ENCODE data around the gene PTGDR2. TPM values are rescaled to one million over a fixed set of nuclear protein-coding genes. Genes with fewer than 3 reads are reported as not detected.

Gene PTGDR2
- total RNA-seq, 1 experiment from 2014 or later, result 0.12 TPM

GRCh38 chr11:60810569-60810968, 45.2 kb downstream of the PTGDR2 start (continued):
- no peak for TF ChIP-seq CTCF (IDR thresholded peaks at IDR 0.05 in 2 of 3, conservative IDR thresholded peaks at IDR 0.05 in 1 of 3; ENCODE audit: borderline replicate concordance in 1 of 3, insufficient read depth in 1 of 3, low read depth in 2 of 3, low read length in 2 of 3)
- no peak for TF ChIP-seq RAD21 (IDR thresholded peaks at IDR 0.05; ENCODE audit: low read depth)
- no peak for TF ChIP-seq JUND (IDR thresholded peaks at IDR 0.05)

GRCh38 chr11:60810151-60810550, 45.6 kb downstream of the PTGDR2 start:
- ATAC-seq, result no peak
- intact Hi-C loops (cut with micrococcal nuclease), result no loop called here
- Histone ChIP-seq H2AFZ (ENCODE audit: low read depth, low read length, poor library complexity, severe bottlenecking) (no peak overlapping the region), H3K9me3 (ENCODE audit: control insufficient read depth in 1 of 2, insufficient read depth in 1 of 2, low read depth in 1 of 2, low read length in 2 of 2) (no peaks in the 10 kb centered on the region), H3K79me2 (ENCODE audit: insufficient read depth, low read length) (no peaks in the 10 kb centered on the region), H3K4me2 (ENCODE audit: low read length) (no peak overlapping the region), H3K27ac (ENCODE audit: low read depth, low read length) (no peak overlapping the region), H3K9ac (ENCODE audit: low read length) (no peak overlapping the region), H4K20me1 (ENCODE audit: insufficient read depth) (no peaks in the 10 kb centered on the region), H3K4me1 (ENCODE audit: control insufficient read depth in 1 of 2, insufficient read depth in 2 of 2, low read length in 2 of 2) (no peaks in the 10 kb centered on the region), H3K9me2 (ENCODE audit: insufficient read depth) (no peaks in the 10 kb centered on the region), H3K36me3 (ENCODE audit: control insufficient read depth in 1 of 2, insufficient read depth in 2 of 2, low read length in 2 of 2) (no peaks in the 10 kb centered on the region), H3K4me3 (replicated peaks in 1 of 2; ENCODE audit: low read depth in 1 of 2, low read length in 2 of 2) (no peak overlapping the region), H3K27me3 (ENCODE audit: insufficient read depth, low read length) (no peaks in the 10 kb centered on the region)
- TF ChIP-seq TCF7L2 (IDR thresholded peaks at IDR 0.05; ENCODE audit: borderline replicate concordance, extremely low read depth, insufficient read depth, insufficient read length) (no peak), ZFX (IDR thresholded peaks at IDR 0.05) (no peak), CBX3 (IDR thresholded peaks at IDR 0.05; ENCODE audit: low read depth) (no peak), EZH2 (IDR thresholded peaks at IDR 0.05) (no peak), ZBTB33 (IDR thresholded peaks at IDR 0.05; ENCODE audit: extremely low read depth, insufficient replicate concordance, low read length) (no peak), ELF1 (IDR thresholded peaks at IDR 0.05; ENCODE audit: borderline replicate concordance, low read depth) (no peak), POLR2A (IDR thresholded peaks at IDR 0.05; ENCODE audit: borderline replicate concordance, extremely low read depth, insufficient read depth, insufficient read length) (no peak), EGR1 (IDR thresholded peaks at IDR 0.05; ENCODE audit: low read depth) (no peak), POLR2AphosphoS5 (IDR thresholded peaks at IDR 0.05; ENCODE audit: low read depth, low read length) (no peak), RAD21 (IDR thresholded peaks at IDR 0.05; ENCODE audit: low read depth) (no peak), JUND (IDR thresholded peaks at IDR 0.05) (no peak), SIN3A (IDR thresholded peaks at IDR 0.05; ENCODE audit: low read depth) (no peak), CTCF (IDR thresholded peaks at IDR 0.05 in 2 of 3, conservative IDR thresholded peaks at IDR 0.05 in 1 of 3; ENCODE audit: borderline replicate concordance in 1 of 3, insufficient read depth in 1 of 3, low read depth in 2 of 3, low read length in 2 of 3) (no peak), CEBPB (IDR thresholded peaks at IDR 0.05; ENCODE audit: low read depth) (no peak)
- no peak for DNase-seq (ENCODE audit: low read depth, low spot score)
- no TSS peak for BruUV-seq (replicated peaks)
- ChIA-PET CTCF (no interaction called here), RAD21 (ENCODE audit: low non-redundant PET in 1 of 2, low total read pairs in 2 of 2, uncharacterized antibody in 2 of 2, unreplicated experiment in 2 of 2) (no interaction called here), POLR2A (no interaction called here)

Data from HCT116 (cell line).